GM12891 (cell line): ENCODE results near the gene LRIT1.

Experiments
- DNase-seq: peaks from one replicate; pipeline ENCODE4 v3.0.0; 2011; ENCODE audit warnings: low spot score; ENCODE audit not compliant: insufficient read length
- FAIRE-seq: peaks from 2 replicates; lab custom pipeline; 2011; peaks lifted over from hg19 to GRCh38; lab: Jason Lieb, UNC
- PAX5 ChIP-seq: IDR thresholded peaks from 2 replicates; pipeline ENCODE4 v1.6.1; 2011; ENCODE audit warnings: low read length, moderate library complexity, mild to moderate bottlenecking; ENCODE audit not compliant: insufficient read depth, severe bottlenecking
- POLR2A ChIP-seq: IDR thresholded peaks from 2 replicates; pipeline ENCODE4 v1.6.1; 2011; ENCODE audit warnings: low read depth, low read length, control low read depth
- POLR2AphosphoS5 ChIP-seq: IDR thresholded peaks from 2 replicates; pipeline ENCODE4 v1.6.1; 2011; ENCODE audit warnings: low read depth, low read length, control low read depth
- POU2F2 ChIP-seq: IDR thresholded peaks from 2 replicates; pipeline ENCODE4 v1.6.1; 2011; ENCODE audit warnings: low read depth, mild to moderate bottlenecking, control low read depth, low read length, moderate library complexity
- SPI1 ChIP-seq: IDR thresholded peaks from 2 replicates; pipeline ENCODE4 v1.6.1; 2011; ENCODE audit warnings: low read depth, low read length, control low read depth
- TAF1 ChIP-seq: IDR thresholded peaks from 2 replicates; pipeline ENCODE4 v1.6.1; 2011; ENCODE audit warnings: low read depth, low read length, control low read depth

The LRIT1 gene

DNA sequence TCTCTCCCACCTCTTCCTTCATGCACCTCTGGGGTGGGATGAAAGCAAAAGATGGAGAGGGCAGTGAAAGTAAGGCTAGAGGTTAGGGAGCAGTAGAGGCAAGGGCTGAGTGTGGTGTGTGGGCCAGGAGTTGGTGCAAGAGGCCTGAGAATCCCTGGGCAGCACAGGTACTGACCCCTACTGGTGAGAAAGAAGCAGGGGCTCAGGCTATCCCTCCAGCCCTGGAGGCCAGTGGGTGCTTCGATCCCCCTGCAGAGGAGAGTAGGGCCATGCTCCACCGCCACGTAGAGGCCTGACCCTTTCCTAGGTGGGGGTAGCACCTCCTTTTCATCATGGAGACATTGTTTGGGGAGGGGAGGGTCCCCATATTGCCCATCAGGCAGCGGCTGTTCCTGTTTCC is 37.2 kb downstream of the LRIT1 start:
- TF ChIP-seq POU2F2: no peak
- TF ChIP-seq TAF1: no peak
- TF ChIP-seq POLR2AphosphoS5: no peak
- peak; percentile 33 for FAIRE-seq
- DNase-seq: peak; percentile 45

DNA sequence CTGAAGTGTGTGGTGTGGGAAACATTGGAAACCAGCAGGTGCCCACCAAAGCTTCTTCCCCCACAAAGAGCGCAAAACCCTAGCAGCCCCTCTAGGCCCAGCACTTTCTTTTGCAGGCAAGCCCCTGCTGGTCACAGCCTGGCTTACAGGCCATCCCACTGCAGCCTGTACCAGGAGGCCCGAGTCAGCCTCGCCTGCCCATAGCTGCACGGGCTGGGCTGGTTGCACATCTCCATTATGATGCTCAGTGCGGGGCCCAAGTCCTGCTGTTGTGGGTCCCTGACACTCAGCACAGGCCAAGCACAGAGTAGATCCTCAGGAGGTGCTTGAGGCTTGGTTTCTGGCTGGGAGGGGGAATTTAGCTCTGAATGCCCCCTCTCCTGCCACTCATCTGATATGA is 39.0 kb downstream of the LRIT1 start:
- no peak for FAIRE-seq

DNA sequence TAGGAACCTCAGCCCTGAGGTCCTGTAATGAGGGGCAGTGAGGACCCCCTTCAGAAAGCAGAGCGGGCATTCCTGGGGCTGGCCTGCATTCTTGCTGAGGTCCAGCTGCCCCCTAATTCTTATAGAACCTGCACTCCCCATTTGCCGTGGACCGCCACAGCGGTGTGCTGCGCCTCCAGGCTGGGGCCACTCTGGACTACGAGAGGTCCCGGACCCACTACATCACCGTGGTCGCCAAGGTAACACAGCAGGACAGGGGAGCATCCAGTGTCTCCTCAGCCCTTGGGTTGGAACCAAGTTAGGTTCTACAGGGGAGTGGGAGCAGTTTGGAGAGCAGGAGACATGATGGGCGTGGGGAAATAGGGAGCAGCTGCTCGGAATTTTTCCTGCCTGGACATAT is 39.7 kb downstream of the LRIT1 start:
- TF ChIP-seq POU2F2 (no peak), SPI1 (no peak), TAF1 (no peak), POLR2AphosphoS5 (no peak)
- FAIRE-seq (no peak), DNase-seq (no peak)

More for the DNA sequence above, 39.0 kb downstream of the LRIT1 start:
- TF ChIP-seq POLR2A (no peak), POLR2AphosphoS5 (no peak), SPI1 (no peak), PAX5 (no peak)
- DNase-seq: no peak

DNA sequence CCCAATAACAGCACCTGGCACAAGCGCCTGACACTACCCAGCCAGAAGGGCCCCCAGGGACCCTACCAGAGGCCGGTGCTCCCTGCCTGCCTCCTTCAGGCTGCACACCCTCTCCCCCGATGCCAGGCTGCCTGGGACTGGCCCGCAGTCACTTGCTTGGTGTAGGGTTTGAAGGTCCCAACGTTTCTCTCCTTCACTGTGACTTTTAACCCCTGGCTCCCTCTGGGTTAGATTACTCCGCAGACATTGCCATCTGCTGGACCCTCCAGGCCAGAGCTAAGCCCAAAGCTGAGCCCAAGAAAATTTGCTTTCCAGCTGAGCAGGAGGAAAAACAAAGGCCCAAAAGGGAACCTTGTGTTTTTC is 40.1 kb downstream of the LRIT1 start:
- DNase-seq: no peak
- FAIRE-seq: no peak
- TF ChIP-seq POLR2A (no peak), POLR2AphosphoS5 (no peak)

DNA sequence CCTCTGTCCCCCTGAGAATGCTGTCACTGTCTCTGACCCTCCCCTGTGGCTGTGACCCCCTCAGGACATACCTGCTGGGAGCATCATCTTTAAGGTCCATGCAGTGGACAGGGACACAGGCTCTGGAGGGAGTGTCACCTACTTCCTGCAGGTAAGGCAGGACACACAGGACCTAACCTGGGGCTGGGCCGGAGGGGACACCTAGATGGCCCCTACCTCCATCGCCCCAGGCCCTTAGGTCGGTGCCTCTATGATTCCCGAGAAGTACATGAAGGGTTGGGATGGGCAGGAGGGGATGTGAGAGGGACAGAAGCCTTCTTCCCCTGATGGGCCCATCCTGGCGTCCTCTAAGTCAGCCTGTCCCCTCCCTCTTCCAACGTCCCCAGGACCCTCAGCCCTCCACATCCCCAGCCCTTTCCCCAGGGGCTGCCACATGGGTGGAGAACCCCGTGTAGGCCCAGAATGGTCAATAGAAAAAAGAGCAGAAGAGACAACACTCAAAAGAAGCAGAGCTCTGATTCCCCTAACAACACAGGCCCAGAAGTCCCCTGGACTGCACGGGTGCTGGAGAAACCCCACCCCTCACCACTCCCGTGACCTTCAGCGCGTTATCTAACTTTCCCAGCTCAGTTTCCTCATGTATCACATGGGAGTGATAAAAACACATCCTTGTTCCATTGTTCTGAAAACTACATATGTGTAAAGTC is 40.7 kb downstream of the LRIT1 start:
- DNase-seq (no peak), FAIRE-seq (no peak)

DNA sequence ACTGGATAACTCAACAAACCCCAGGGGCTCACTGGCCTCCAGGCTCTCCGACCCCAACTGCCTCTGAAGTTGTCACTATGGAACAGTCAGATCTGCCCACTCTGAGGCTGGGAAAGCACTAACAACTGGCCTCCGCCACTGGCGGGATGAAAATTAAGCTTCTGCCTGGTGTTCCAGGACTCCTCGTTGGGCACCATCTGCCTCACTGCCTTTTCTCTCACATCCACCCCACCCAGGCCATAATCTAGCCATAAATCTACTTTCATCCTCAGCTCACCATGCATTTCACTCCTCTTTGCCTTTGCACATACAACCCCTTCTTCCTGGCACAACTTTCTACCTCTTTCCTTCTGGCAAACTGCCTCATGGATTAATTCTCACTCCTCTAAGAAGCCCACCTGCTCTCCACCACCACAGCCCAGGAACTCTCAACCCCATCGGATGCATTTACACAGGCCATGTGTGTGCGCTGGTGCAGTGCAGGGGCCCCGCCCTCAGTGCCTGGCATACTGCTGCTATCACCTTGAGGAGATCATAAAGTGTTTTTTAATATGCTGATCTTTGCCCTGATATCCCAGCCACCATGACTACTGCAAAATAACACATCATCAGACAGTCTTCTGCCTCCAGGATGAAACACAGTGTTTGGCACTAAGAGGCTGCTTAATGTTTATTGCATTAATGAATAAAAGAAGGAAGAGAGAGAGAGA is 43.0 kb downstream of the LRIT1 start:
- FAIRE-seq: no peak
- no peak for DNase-seq

More for the DNA sequence above, 40.7 kb downstream of the LRIT1 start:
- TF ChIP-seq POU2F2 (no peak), POLR2A (no peak), PAX5 (no peak), POLR2AphosphoS5 (no peak), TAF1 (no peak)

DNA sequence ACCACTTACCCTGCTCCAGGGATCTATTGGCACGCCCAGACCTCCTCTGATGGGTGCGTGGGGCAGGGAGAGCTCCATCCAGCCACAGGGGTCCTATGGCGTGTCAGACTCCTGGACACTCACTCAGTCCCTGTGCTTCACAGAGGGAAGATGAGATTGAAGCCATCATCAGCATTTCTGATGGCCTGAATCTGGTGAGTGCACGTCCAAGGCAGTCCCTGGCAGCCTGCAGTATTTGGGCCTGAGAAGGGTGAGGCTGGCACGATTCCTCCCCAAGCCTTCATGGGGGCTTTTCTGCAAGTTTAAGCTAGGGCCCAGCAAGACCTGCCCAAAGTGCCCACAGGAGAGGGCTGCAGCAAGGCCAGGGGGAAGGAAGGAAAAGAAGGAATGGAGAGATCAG is 43.7 kb downstream of the LRIT1 start:
- no peak for TF ChIP-seq POU2F2
- TF ChIP-seq POLR2AphosphoS5: no peak
- no peak for TF ChIP-seq SPI1
- no peak for TF ChIP-seq PAX5
- TF ChIP-seq POLR2A: no peak
- FAIRE-seq (no peak), DNase-seq (no peak)

More for the DNA sequence above, 43.0 kb downstream of the LRIT1 start:
- TF ChIP-seq POU2F2 (no peak), TAF1 (no peak), PAX5 (no peak), SPI1 (no peak), POLR2A (no peak), POLR2AphosphoS5 (no peak)

DNA sequence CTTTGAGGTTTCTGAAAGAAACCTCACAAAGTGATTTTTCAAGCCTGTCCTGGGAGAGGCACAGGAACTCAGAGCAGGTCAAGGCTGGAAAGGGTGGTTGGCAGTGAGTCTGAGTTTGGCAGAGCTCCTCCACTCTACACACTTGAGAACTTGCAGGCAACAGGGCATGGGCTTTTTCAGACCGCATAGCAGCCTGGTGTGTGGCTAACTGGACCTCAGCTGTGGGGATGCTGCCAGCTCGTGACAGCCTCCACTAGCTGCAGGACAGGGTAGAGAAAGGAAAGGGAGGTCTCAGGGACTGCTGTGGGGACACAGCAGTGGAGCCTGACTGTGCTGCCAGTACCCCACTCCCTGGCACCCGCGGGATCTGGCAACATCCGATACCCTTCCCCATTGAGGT is 44.4 kb downstream of the LRIT1 start:
- DNase-seq (no peak), FAIRE-seq (no peak)
- no peak for TF ChIP-seq TAF1

DNA sequence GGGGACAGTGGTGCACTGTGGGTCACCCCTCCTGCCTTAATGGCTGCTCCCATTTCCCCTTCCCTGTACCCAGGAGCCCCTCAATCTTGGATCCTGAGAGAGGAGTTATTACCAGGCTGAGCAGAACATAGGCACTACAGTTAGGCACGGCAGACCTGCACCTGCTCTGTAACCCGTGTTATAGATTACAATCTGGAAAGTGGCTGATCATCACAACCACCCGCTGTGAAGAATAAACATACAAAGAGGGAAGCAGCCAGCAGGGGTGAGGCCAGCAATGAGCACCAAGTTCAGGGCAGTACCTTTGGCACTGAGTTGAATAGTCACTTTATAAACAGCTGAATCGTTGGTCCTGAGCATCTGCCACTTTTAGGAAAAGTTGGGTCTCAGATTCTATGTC is 45.3 kb downstream of the LRIT1 start:
- TF ChIP-seq SPI1: no peak
- no peak for TF ChIP-seq TAF1
- TF ChIP-seq PAX5: no peak
- no peak for TF ChIP-seq POLR2AphosphoS5
- TF ChIP-seq POU2F2: no peak
- TF ChIP-seq POLR2A: no peak
- FAIRE-seq (no peak), DNase-seq (no peak)

DNA sequence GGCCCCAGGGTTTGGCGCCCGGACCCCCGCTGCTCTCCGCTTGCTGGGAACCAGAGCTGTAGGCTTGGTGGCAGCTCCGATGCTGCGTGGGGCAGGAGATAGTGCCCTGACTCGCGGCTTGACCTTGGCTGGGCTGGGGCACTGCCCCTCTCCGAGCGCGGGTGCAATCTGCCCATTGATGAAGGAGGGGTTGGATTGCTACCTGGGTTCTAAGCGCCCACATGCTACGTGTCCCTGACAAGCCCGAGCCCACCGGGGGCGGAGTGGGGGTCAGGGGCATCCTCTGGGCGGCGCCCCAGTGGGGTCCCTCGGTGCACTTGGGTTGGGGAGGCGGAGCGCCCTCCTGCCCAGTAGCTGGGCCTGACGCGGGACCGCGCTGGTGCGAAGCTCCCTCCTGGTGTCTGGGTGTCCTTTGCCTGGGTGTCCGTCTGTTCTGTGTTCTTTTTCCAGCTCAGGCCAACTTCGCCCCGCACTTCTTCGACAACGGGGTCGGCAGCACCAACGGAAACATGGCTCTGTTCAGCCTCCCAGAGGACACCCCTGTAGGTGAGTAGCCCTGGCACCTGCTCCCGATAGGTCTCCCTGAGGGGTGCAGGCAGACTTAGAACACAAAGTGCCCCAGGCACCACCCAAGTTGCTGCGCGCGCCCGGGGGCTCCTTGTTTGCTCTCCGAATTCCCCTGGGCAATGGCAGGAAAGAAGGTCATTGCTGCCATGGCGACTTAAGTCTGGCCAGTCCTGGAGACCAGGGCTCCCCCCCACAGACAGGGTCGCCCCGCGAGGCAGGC is 46.1 kb downstream of the LRIT1 start:
- TF ChIP-seq SPI1 (no peak), POU2F2 (no peak), PAX5 (no peak), POLR2A (no peak), TAF1 (no peak), POLR2AphosphoS5 (no peak)
- DNase-seq (no peak), FAIRE-seq (peak; percentile 40)
